Coronary artery (tissue), 2 donors: Measurements from ENCODE around the gene GYPA.
"Not testable (repeated sequence)": the region's sequence is repeated elsewhere in the genome, so short reads cannot be mapped to it uniquely, and the experiment has no call there.

Source experiments
- DNase-seq: peaks from one replicate; pipeline ENCODE4 v3.0.0-alpha.2; 2017; ENCODE audit warnings: low spot score
- H3K27ac ChIP-seq, 2 donors: fragments of 200-600 bp; sonication (generic); one replicate each; pipeline ENCODE4 v1.5.1; 2016 to 2019
- H3K4me3 ChIP-seq: fragments of 200-600 bp; sonication (generic); 2 replicates; pipeline ENCODE4 v1.5.1; 2016; ENCODE audit warnings: mild to moderate bottlenecking, moderate library complexity
- CTCF ChIP-seq: fragments of 200-600 bp; sonication (generic); IDR thresholded peaks from one replicate; pipeline ENCODE4 v1.5.1; 2019; ENCODE audit warnings: antibody characterized with exemption

Gene GYPA

DNA sequence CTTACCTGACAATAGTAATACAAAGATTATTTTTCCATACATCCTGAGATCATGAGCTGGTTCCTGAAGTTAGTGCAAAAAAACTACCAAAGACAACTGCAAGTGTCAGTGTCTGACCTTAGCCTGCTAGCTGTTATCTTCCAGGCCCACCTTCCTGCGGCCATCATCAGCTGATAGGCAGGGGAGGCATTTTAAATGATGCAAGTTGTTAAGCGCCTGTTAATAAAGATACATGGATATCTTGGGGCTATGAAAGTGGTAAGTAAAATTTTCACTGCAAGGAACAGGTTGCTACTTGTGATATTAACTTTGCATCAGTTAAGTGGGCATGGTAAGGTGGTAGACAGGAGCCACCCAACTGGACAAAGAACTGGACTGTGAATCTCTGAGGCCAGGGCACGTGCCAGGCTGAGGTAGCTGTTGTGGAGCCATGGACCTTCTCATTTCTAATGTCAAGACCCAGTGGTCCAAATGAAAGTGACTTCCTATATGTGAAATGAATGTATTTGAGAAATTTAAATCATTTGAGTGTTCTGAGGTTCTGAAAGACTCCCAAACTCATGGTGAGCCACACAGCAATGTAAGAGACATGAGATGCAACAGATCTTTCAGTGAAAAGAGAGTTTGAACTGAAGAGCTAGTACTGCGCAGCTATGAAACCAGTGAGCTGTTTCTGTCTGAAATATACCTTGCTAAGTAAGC is at the start of gene GYPA:
GYPA (minus strand) TSS at position 125 of the 702 bp plus-strand sequence; CDS start at position 42, 83 bp downstream.
- not testable (repeated sequence) for DNase-seq, H3K27ac ChIP-seq, H3K4me3 ChIP-seq

DNA sequence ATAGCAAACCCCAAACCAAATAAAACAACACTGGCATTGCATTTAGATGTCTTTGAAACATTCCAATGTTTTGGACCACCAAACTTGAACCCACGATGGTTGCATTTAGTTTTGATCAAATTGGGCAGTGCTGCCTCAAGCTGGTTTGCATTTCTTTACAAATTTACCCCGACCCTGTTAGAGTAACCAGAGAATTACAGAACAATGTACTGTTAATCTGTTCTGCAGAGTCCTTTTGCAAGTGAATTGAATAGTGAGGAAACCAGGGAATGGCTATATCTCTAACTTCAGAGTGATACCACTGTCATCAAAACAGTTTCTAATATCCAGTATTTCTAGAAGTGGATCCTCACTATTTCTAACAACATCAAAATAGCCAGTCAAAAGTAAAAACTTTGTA is 49.5 kb upstream of the GYPA start:
- no peak overlapping the region for H3K27ac ChIP-seq
- no peak overlapping the region for H3K4me3 ChIP-seq
- DNase-seq = no peak
- TF ChIP-seq CTCF = no peak

- H3K4me3 ChIP-seq = no peak overlapping the region
- no peak for DNase-seq
- H3K27ac ChIP-seq = no peak overlapping the region
- no peak for TF ChIP-seq CTCF
Observed at GRCh38 chr4:144189121-144189520, 48.6 kb upstream of the GYPA start.

DNA sequence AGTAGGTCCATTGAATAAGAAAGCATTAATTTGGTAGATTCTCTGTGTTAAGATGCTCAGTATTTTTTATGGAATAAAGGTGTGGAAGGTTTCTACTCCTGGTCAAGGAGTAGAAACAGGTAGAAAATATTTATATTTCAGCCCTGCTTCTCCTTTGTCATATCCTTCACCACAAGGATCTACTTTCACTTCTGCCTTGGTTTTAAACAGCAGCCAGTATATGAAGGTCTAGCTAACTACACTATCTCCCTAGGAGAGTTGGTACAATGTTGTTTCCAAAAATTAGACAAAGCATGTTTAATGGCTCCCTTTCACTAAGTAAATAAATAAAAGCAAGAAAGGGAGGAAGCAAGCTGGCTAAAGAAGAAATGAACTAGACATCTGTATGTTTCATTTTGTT is 44.6 kb upstream of the GYPA start:
- no peak for TF ChIP-seq CTCF
- Histone ChIP-seq H3K4me3 (no peak overlapping the region), H3K27ac (no peak overlapping the region)
- no peak for DNase-seq

- DNase-seq = no peak
- no peak for TF ChIP-seq CTCF
- Histone ChIP-seq H3K4me3 (no peak overlapping the region), H3K27ac (no peak overlapping the region)
Observed at GRCh38 chr4:144183165-144183564, 42.6 kb upstream of the GYPA start.

DNA sequence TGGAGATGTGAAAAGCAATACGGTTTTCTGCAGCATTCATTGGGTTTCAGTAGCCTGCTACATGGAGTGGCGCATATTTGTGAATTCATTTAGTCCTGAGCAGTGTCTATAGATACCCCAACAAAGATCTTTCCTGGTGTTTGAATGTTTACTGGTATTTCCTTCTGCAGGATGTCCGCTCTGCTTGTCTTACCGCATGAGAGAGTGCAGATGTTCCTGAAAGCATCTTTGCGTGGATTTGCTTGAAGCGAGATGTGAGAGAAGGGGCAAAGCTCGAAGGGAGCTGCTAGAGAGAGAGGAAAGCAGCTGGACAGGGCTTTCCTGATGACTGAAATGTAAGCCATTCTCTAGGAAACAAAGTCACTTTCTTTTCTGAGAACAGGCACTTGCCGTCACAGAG is 40.9 kb upstream of the GYPA start:
- TF ChIP-seq CTCF = no peak
- no peak for DNase-seq
- Histone ChIP-seq H3K27ac (no peak overlapping the region), H3K4me3 (no peak overlapping the region)

- DNase-seq = no peak
- no peak for TF ChIP-seq CTCF
- no peak overlapping the region for H3K27ac ChIP-seq
- H3K4me3 ChIP-seq = no peak overlapping the region
Observed at GRCh38 chr4:144179152-144179739, 38.7 kb upstream of the GYPA start.
